Iris pigment epithelial cell (primary cell): ENCODE measurements around the gene E2F2.
"Not testable (repeated sequence)": the region's sequence is repeated elsewhere in the genome, so short reads cannot be mapped to it uniquely, and the experiment has no call there.

Experiments used
- DNase-seq: peaks from one replicate; pipeline ENCODE4 v3.0.0-alpha.2; 2011; ENCODE audit warnings: low read depth

The E2F2 gene

GRCh38 chr1:23524716-23525401, 6.2 kb downstream of the E2F2 start:
- DNase-seq = no peak

GRCh38 chr1:23524163-23524562, 6.9 kb downstream of the E2F2 start:
- DNase-seq = no peak

- peak; percentile 40 for DNase-seq
Observed at GRCh38 chr1:23522244-23522982, 8.6 kb downstream of the E2F2 start.

GRCh38 chr1:23521588-23521987, 9.4 kb downstream of the E2F2 start:
- no peak for DNase-seq

- no peak for DNase-seq
Observed at GRCh38 chr1:23517581-23517980, 13.5 kb downstream of the E2F2 start.

GRCh38 chr1:23515905-23516304, 15.1 kb downstream of the E2F2 start:
- no peak for DNase-seq

- DNase-seq = no peak
Observed at GRCh38 chr1:23514111-23514679, 16.8 kb downstream of the E2F2 start.

- no peak for DNase-seq
Observed at GRCh38 chr1:23509896-23510295, 21.1 kb downstream of the E2F2 start.

- no peak for DNase-seq
Observed at GRCh38 chr1:23506376-23507107, 24.5 kb downstream of the E2F2 start.

- no peak for DNase-seq
Observed at GRCh38 chr1:23505851-23506250, 25.2 kb downstream of the E2F2 start.

GRCh38 chr1:23504156-23504555, 26.9 kb downstream of the E2F2 start:
- not testable (repeated sequence) for DNase-seq

- DNase-seq = no peak
Observed at GRCh38 chr1:23502951-23503350, 28.1 kb downstream of the E2F2 start.

GRCh38 chr1:23500466-23500865, 30.6 kb downstream of the E2F2 start:
- DNase-seq = no peak

- no peak for DNase-seq
Observed at GRCh38 chr1:23497777-23498439, 33.1 kb downstream of the E2F2 start.

- no peak for DNase-seq
Observed at GRCh38 chr1:23496490-23497181, 34.4 kb downstream of the E2F2 start.

GRCh38 chr1:23494836-23495235, 36.2 kb downstream of the E2F2 start:
- not testable (repeated sequence) for DNase-seq

- DNase-seq = not testable (repeated sequence)
Observed at GRCh38 chr1:23492776-23493175, 38.3 kb downstream of the E2F2 start.

GRCh38 chr1:23492132-23492720, 38.8 kb downstream of the E2F2 start:
- no peak for DNase-seq

GRCh38 chr1:23489842-23490241, 41.2 kb downstream of the E2F2 start:
- DNase-seq = no peak

- no peak for DNase-seq
Observed at GRCh38 chr1:23485002-23485332, 46.1 kb downstream of the E2F2 start.
